CD14-positive monocyte (primary cell): Measurements from ENCODE around the gene GRIN2C. TPM values are rescaled to one million over a fixed set of nuclear protein-coding genes. Genes with fewer than 3 reads are reported as not detected.

Source experiments
- DNase-seq, 3 donors: peaks; one replicate each; pipeline ENCODE4 v3.0.0-alpha.2; 2011 to 2022
- H2AFZ ChIP-seq: 2 replicates; pipeline ENCODE4 v1.6.0; 2012; ENCODE audit warnings: mild to moderate bottlenecking, low read depth, low read length, inconsistent platforms; ENCODE audit not compliant: insufficient read depth, poor library complexity, severe bottlenecking
- H3K27ac ChIP-seq, 2 donors: 1 replicate in 1 of 2; 2 replicates in 1 of 2; pipeline ENCODE4 v1.5.1; 2012 to 2013; ENCODE audit warnings: low read length in 2 of 2, control low read depth in 1 of 2, inconsistent platforms in 1 of 2, low read depth in 1 of 2, mild to moderate bottlenecking in 1 of 2
- H3K27me3 ChIP-seq, 2 donors: one replicate each; pipeline versions ENCODE4 v1.6.0 to v1.6.1; 2011 to 2013; ENCODE audit warnings: low read length in 2 of 2; ENCODE audit not compliant: control insufficient read depth in 2 of 2, insufficient read depth in 2 of 2
- H3K36me3 ChIP-seq, 2 donors: replicated peaks in 1 of 2; 1 replicate in 1 of 2; 2 replicates in 1 of 2; pipeline versions ENCODE4 v1.5.1 to v1.6.1; 2012 to 2013; ENCODE audit warnings: low read length in 2 of 2, control low read depth in 1 of 2, inconsistent platforms in 1 of 2, mild to moderate bottlenecking in 1 of 2; ENCODE audit not compliant: insufficient read depth in 2 of 2, control insufficient read depth in 1 of 2
- H3K4me1 ChIP-seq, 2 donors: 1 replicate in 1 of 2; 2 replicates in 1 of 2; pipeline versions ENCODE4 v1.5.1 to v1.6.1; 2012 to 2013; ENCODE audit warnings: low read length in 2 of 2, control low read depth in 1 of 2, inconsistent platforms in 1 of 2, mild to moderate bottlenecking in 1 of 2, moderate library complexity in 1 of 2; ENCODE audit not compliant: insufficient read depth in 2 of 2, control insufficient read depth in 1 of 2
- H3K4me2 ChIP-seq: replicated peaks from 2 replicates; pipeline ENCODE3; 2012; ENCODE audit warnings: low read length, moderate library complexity, mild to moderate bottlenecking; ENCODE audit not compliant: poor library complexity, severe bottlenecking; ENCODE audit errors: extremely low read depth
- H3K4me3 ChIP-seq, 3 experiments: fragments of 200-600 bp in 1 of 3; sonication (generic) in 1 of 3; replicated peaks in 1 of 3; 1 replicate in 2 of 3; 2 replicates in 1 of 3; pipeline ENCODE4 v1.5.1; 2011 to 2013; ENCODE audit warnings: low read length in 3 of 3, mild to moderate bottlenecking in 3 of 3, control low read depth in 2 of 3, low read depth in 2 of 3, inconsistent platforms in 1 of 3, moderate library complexity in 1 of 3
- H3K79me2 ChIP-seq: 2 replicates; pipeline ENCODE4 v1.6.0; 2012; ENCODE audit warnings: mild to moderate bottlenecking, control low read depth, inconsistent platforms, low read length, moderate library complexity; ENCODE audit not compliant: insufficient read depth
- H3K9ac ChIP-seq: 2 replicates; pipeline ENCODE4 v1.6.0; 2017; ENCODE audit warnings: low read length, mild to moderate bottlenecking; ENCODE audit not compliant: insufficient read depth, poor library complexity, severe bottlenecking
- H3K9me3 ChIP-seq, 2 donors: replicated peaks in 1 of 2; 1 replicate in 1 of 2; 2 replicates in 1 of 2; pipeline versions ENCODE4 v1.5.1 to v1.6.1; 2012 to 2013; ENCODE audit warnings: low read length in 2 of 2, control low read depth in 1 of 2; ENCODE audit not compliant: control insufficient read depth in 1 of 2, insufficient read depth in 1 of 2
- H4K20me1 ChIP-seq: 2 replicates; pipeline ENCODE4 v1.6.0; 2012; ENCODE audit warnings: mild to moderate bottlenecking, low read length, control low read depth, moderate library complexity; ENCODE audit not compliant: insufficient read depth
- H3K27ac Mint-ChIP-seq, 7 donors: one replicate each; pipeline ENCODE4 v1.8.0; 2020; ENCODE audit warnings: mild to moderate bottlenecking in 7 of 7, mixed read lengths in 7 of 7, moderate library complexity in 6 of 7, inconsistent platforms in 2 of 7
- H3K27me3 Mint-ChIP-seq, 3 donors: one replicate each; pipeline ENCODE4 v1.8.0; 2021 to 2022; ENCODE audit warnings: low read depth in 3 of 3, mild to moderate bottlenecking in 3 of 3, mixed read lengths in 3 of 3, moderate library complexity in 3 of 3, inconsistent platforms in 1 of 3
- H3K36me3 Mint-ChIP-seq, 2 donors: one replicate each; pipeline ENCODE4 v1.8.0; 2020; ENCODE audit warnings: mixed read lengths in 2 of 2, inconsistent platforms in 1 of 2, mild to moderate bottlenecking in 1 of 2
- H3K4me1 Mint-ChIP-seq: one replicate; pipeline ENCODE4 v1.8.0; 2020; ENCODE audit warnings: mild to moderate bottlenecking, mixed read lengths
- H3K4me3 Mint-ChIP-seq, 2 donors: one replicate each; pipeline ENCODE4 v1.8.0; 2020; ENCODE audit warnings: mild to moderate bottlenecking in 2 of 2, mixed read lengths in 2 of 2, moderate library complexity in 1 of 2
- H3K9me3 Mint-ChIP-seq, 7 donors: one replicate each; pipeline ENCODE4 v1.8.0; 2020 to 2022; ENCODE audit warnings: mixed read lengths in 7 of 7, mild to moderate bottlenecking in 6 of 7, moderate library complexity in 6 of 7, inconsistent platforms in 2 of 7
- WGBS: methylation state at CpG from one replicate; pipeline ENCODE4 v1.1.5; 2013; ENCODE audit warnings: missing lambda C conversion rate; ENCODE audit not compliant: insufficient coverage; 5-methylcytosine and 5-hydroxymethylcytosine counted together
- intact Hi-C, 2 donors: fragments of 100-400 bp; cut with micrococcal nuclease; formaldehyde crosslinking; loops; one replicate each; pipeline versions ENCODE4 v1.15.0 to v1.15.1; 2023
- polyA plus RNA-seq, 3 donors: library from polyadenylated mRNA; depleted of rRNA in 1 of 3; unstranded in 2 of 3; stranded (reverse) in 1 of 3; fragments of 300-500 nt in 2 of 3; fragments of >200 nt in 1 of 3; fragmentation: Illumina TruSeq in 2 of 3; gene quantifications; 1 replicate in 2 of 3; 2 replicates in 1 of 3; pipeline ENCODE4 v1.2.3, GENCODE V29; 2012 to 2021
- TF ChIP-seq, protein P1 (sequence below): fragments of 200-600 bp; IDR thresholded peaks from one replicate; pipeline ENCODE4 v1.8.0; 2022; ENCODE audit warnings: antibody characterized with exemption, mild to moderate bottlenecking

GRIN2C gene
- polyA plus RNA-seq, 3 donors: 0.04 TPM; not detected in 2

DNA sequence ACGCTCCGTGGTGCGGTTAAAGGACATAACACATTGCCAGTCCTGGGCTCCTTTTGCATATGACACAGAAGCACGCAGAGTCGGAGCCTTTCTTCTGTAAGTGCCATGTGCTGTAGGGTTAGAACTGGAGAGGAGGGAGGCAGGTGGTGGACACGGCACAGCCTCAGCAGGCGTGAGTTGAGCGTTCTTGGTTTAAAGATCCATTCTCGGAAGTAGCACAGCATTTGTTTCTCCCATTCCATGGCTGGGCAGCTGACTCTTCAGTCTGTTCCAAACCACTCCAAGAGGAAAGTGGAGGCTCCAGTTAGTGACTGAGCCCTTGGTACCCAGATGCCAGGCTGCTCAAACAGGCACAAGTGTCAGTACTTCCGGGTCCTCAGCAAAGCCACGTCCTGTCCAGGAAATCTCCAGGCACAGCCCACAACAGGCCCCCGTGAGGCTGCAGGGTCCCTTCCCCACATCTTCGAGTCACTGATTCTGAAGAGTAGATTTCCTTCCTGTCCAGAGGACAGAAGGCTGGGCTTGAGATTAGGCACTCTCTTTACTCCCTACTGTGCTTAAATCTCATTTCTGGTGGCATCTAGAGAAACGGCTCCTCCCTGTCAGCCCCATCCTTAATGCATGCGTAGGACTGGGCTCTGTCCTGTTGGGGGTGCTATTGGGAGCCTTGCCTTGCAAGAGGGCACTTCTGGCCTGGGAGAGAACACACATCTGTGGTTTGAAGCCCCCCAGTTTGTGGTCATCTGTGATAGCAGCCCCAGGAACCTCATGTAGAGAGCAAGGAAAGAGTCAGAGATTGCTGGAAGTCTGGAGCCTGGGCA is 43.9 kb downstream of the GRIN2C start:
- WGBS: 73% methylated on average over 10 of the region's 15 CpGs
- Mint-ChIP-seq H3K27ac (peak overlapping the region in 1 of 7 donors; percentile 66), H3K27me3 (peaks cover 2% of the 10 kb centered on the region in 3 donors), H3K4me3 (no peak overlapping the region), H3K4me1 (peaks cover 40% of the 10 kb centered on the region), H3K36me3 (peaks cover 71 to 87% of the 10 kb centered on the region in 2 donors), H3K9me3 (no peaks in the 10 kb centered on the region)
- no peak overlapping the region for H3K9ac ChIP-seq
- peaks cover 40 to 62% of the 10 kb centered on the region in 2 donors for H3K36me3 ChIP-seq
- intact Hi-C loops: no loop called here
- DNase-seq: no peak
- peaks cover 37 to 39% of the 10 kb centered on the region in 2 donors for H3K4me1 ChIP-seq
- H3K27me3 ChIP-seq: no peaks in the 10 kb centered on the region
- no peak overlapping the region for H3K4me2 ChIP-seq
- TF ChIP-seq, protein P1, sequence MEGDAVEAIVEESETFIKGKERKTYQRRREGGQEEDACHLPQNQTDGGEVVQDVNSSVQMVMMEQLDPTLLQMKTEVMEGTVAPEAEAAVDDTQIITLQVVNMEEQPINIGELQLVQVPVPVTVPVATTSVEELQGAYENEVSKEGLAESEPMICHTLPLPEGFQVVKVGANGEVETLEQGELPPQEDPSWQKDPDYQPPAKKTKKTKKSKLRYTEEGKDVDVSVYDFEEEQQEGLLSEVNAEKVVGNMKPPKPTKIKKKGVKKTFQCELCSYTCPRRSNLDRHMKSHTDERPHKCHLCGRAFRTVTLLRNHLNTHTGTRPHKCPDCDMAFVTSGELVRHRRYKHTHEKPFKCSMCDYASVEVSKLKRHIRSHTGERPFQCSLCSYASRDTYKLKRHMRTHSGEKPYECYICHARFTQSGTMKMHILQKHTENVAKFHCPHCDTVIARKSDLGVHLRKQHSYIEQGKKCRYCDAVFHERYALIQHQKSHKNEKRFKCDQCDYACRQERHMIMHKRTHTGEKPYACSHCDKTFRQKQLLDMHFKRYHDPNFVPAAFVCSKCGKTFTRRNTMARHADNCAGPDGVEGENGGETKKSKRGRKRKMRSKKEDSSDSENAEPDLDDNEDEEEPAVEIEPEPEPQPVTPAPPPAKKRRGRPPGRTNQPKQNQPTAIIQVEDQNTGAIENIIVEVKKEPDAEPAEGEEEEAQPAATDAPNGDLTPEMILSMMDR: peak; percentile 31
- no peak overlapping the region for H3K27ac ChIP-seq
- H4K20me1 ChIP-seq: peaks cover 61% of the 10 kb centered on the region
- H2AFZ ChIP-seq: no peak overlapping the region
- H3K79me2 ChIP-seq: no peaks in the 10 kb centered on the region
- no peaks in the 10 kb centered on the region for H3K9me3 ChIP-seq
- no peak overlapping the region for H3K4me3 ChIP-seq

DNA sequence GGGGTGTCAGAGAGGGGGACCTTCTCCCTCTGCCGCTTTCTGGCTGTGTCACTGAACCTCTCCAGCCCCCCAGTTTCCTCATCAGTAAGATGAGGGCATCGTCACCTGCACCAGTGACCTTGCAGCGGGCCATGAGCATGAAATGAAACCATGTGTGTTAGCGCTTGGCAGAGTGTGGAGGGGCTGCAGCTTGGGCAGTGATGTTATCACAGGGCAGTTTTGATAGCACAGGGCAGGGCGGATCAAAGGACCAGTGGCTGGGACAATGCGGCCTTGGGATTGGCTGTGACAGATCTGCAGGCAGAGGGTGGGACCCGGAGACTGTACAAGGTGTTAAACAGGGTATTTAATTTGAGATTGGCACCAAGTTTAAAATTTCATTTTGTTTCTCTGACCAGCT is 44.6 kb downstream of the GRIN2C start:
- peaks cover 2% of the 10 kb centered on the region in 3 donors for H3K27me3 Mint-ChIP-seq
- Histone ChIP-seq H3K4me2 (no peak overlapping the region), H3K9ac (no peak overlapping the region), H3K4me1 (peaks cover 37 to 45% of the 10 kb centered on the region in 2 donors), H3K9me3 (no peaks in the 10 kb centered on the region), H4K20me1 (peaks cover 63% of the 10 kb centered on the region), H3K79me2 (peaks cover 4% of the 10 kb centered on the region), H3K27ac (no peak overlapping the region), H3K36me3 (peaks cover 34 to 62% of the 10 kb centered on the region in 2 donors), H2AFZ (no peak overlapping the region), H3K4me3 (no peak overlapping the region), H3K27me3 (no peaks in the 10 kb centered on the region)
- H3K9me3 Mint-ChIP-seq: no peaks in the 10 kb centered on the region
- peaks cover 69 to 87% of the 10 kb centered on the region in 2 donors for H3K36me3 Mint-ChIP-seq
- intact Hi-C loops: no loop called here
- no peak overlapping the region for H3K4me3 Mint-ChIP-seq
- peak overlapping the region in 1 of 7 donors; percentile 66 for H3K27ac Mint-ChIP-seq
- 100% methylated on average over 6 of the region's 7 CpGs for WGBS
- TF ChIP-seq, protein P1: no peak
- no peak for DNase-seq
- peaks cover 45% of the 10 kb centered on the region for H3K4me1 Mint-ChIP-seq
